HCT116 (cell line): ENCODE data around the gene TCEA2. TPM values are rescaled to one million over a fixed set of nuclear protein-coding genes. Genes with fewer than 3 reads are reported as not detected.

Experiments used
- ATAC-seq: fragments of 200-7000 bp; cut with Tn5 transposase; 2 replicates; pipeline ENCODE4 v1.9.1; 2020; ENCODE audit warnings: mild to moderate bottlenecking, moderate library complexity
- BruUV-seq: library from RNA; stranded (reverse); fragments of 400-500 nt; replicated peaks from 2 replicates; lab custom pipeline; 2021; lab: Mats Ljungman, UMichigan
- CTCF ChIA-PET: fragments of 300-600 bp; sonication (Branson Sonifier 250); formaldehyde crosslinking; loops from one replicate; lab custom pipeline; 2021; ENCODE audit warnings: antibody characterized with exemption; lab: Charles Lee
- POLR2A ChIA-PET: fragments of 300-600, 350-600 bp; sonication (Branson Sonifier 250); formaldehyde crosslinking; loops from one replicate; lab custom pipeline; 2021; ENCODE audit warnings: antibody characterized with exemption; lab: Charles Lee
- RAD21 ChIA-PET, 2 experiments: fragments of 300-600 bp; sonication (Branson Sonifier 250); formaldehyde crosslinking; loops; one replicate each; lab custom pipeline; 2023; ENCODE audit warnings: low total read pairs in 2 of 2; ENCODE audit not compliant: uncharacterized antibody in 2 of 2, unreplicated experiment in 2 of 2, low non-redundant PET in 1 of 2; lab: Charles Lee
- DNase-seq: peaks from one replicate; pipeline ENCODE4 v3.0.0-alpha.2; 2010; ENCODE audit warnings: low read depth, low spot score
- H2AFZ ChIP-seq: fragments of 200-600 bp; shearing (Covaris generic), sonication (generic); 2 replicates; pipeline ENCODE4 v1.6.1; 2017; ENCODE audit warnings: low read depth, mixed run types, mixed read lengths, antibody characterized with exemption, low read length; ENCODE audit not compliant: poor library complexity, severe bottlenecking
- H3K27ac ChIP-seq: 2 replicates; pipeline ENCODE4 v1.5.1; 2012; ENCODE audit warnings: low read depth, low read length
- H3K27me3 ChIP-seq: fragments of 200-600 bp; sonication (generic); 2 replicates; pipeline ENCODE4 v1.6.1; 2016; ENCODE audit warnings: mixed run types, low read length, mixed read lengths; ENCODE audit not compliant: insufficient read depth
- H3K36me3 ChIP-seq, 2 experiments: fragments of 200-500 bp in 1 of 2; fragments of 200-600 bp in 1 of 2; sonication (Bioruptor generic) in 1 of 2; sonication (generic) in 1 of 2; 2 replicates each; pipeline versions ENCODE4 v1.5.1 to v1.6.1; 2014 to 2016; ENCODE audit warnings: low read length in 2 of 2, inconsistent platforms in 1 of 2, mixed read lengths in 1 of 2, mixed run types in 1 of 2; ENCODE audit not compliant: insufficient read depth in 2 of 2, control insufficient read depth in 1 of 2
- H3K4me1 ChIP-seq, 2 experiments: fragments of 200-600 bp in 1 of 2; sonication (generic) in 1 of 2; 2 replicates each; pipeline versions ENCODE4 v1.5.1 to v1.6.1; 2012 to 2017; ENCODE audit warnings: low read length in 2 of 2, inconsistent platforms in 1 of 2, mild to moderate bottlenecking in 1 of 2, mixed read lengths in 1 of 2, mixed run types in 1 of 2, moderate library complexity in 1 of 2; ENCODE audit not compliant: insufficient read depth in 2 of 2, control insufficient read depth in 1 of 2
- H3K4me2 ChIP-seq: fragments of 200-600 bp; sonication (generic); 2 replicates; pipeline ENCODE4 v1.6.1; 2017; ENCODE audit warnings: mixed run types, low read length, mixed read lengths
- H3K4me3 ChIP-seq, 2 experiments: fragments of 200-600 bp in 1 of 2; sonication (generic) in 1 of 2; replicated peaks in 1 of 2; 2 replicates each; pipeline ENCODE4 v1.5.1; 2011 to 2016; ENCODE audit warnings: low read length in 2 of 2, control low read depth in 1 of 2, low read depth in 1 of 2, mild to moderate bottlenecking in 1 of 2, mixed read lengths in 1 of 2, mixed run types in 1 of 2
- H3K79me2 ChIP-seq: fragments of 200-600 bp; sonication (generic); 2 replicates; pipeline ENCODE4 v1.6.1; 2017; ENCODE audit warnings: mild to moderate bottlenecking, mixed run types, low read length, moderate library complexity, mixed read lengths; ENCODE audit not compliant: insufficient read depth
- H3K9ac ChIP-seq: fragments of 200-600 bp; sonication (generic); 2 replicates; pipeline ENCODE4 v1.6.1; 2016; ENCODE audit warnings: low read length, mixed read lengths
- H3K9me2 ChIP-seq: fragments of 200-600 bp; sonication (generic), shearing (Covaris generic); 2 replicates; pipeline ENCODE4 v1.6.1; 2017; ENCODE audit warnings: mixed run types, mild to moderate bottlenecking, moderate library complexity; ENCODE audit not compliant: insufficient read depth
- H3K9me3 ChIP-seq, 2 experiments: fragments of 200-500 bp in 1 of 2; fragments of 200-600 bp in 1 of 2; sonication (Bioruptor generic) in 1 of 2; sonication (generic) in 1 of 2; 2 replicates each; pipeline ENCODE4 v1.6.1; 2014 to 2017; ENCODE audit warnings: low read length in 2 of 2, mixed read lengths in 2 of 2, inconsistent platforms in 1 of 2, low read depth in 1 of 2, mild to moderate bottlenecking in 1 of 2, mixed run types in 1 of 2, moderate library complexity in 1 of 2; ENCODE audit not compliant: control insufficient read depth in 1 of 2, insufficient read depth in 1 of 2
- H4K20me1 ChIP-seq: fragments of 200-600 bp; sonication (generic), shearing (Covaris generic); 2 replicates; pipeline ENCODE4 v1.6.1; 2017; ENCODE audit warnings: mixed run types, mild to moderate bottlenecking, moderate library complexity; ENCODE audit not compliant: insufficient read depth
- CTCF ChIP-seq, 3 experiments: fragments of 200-600 bp in 1 of 3; sonication (generic) in 1 of 3; IDR thresholded peaks in 2 of 3; conservative IDR thresholded peaks in 1 of 3; 2 replicates each; pipeline ENCODE4 v1.5.1; 2012 to 2017; ENCODE audit warnings: low read depth in 2 of 3, low read length in 2 of 3, antibody characterized with exemption in 1 of 3, borderline replicate concordance in 1 of 3, control low read depth in 1 of 3, mild to moderate bottlenecking in 1 of 3, mixed read lengths in 1 of 3, mixed run types in 1 of 3, moderate library complexity in 1 of 3; ENCODE audit not compliant: insufficient read depth in 1 of 3
- SP1 ChIP-seq: IDR thresholded peaks from 2 replicates; pipeline ENCODE4 v1.6.1; 2012; ENCODE audit warnings: low read depth
- YY1 ChIP-seq: IDR thresholded peaks from 2 replicates; pipeline ENCODE4 v1.6.1; 2011; ENCODE audit warnings: low read length, low read depth, moderate library complexity, mild to moderate bottlenecking; ENCODE audit not compliant: insufficient replicate concordance; ENCODE audit errors: extremely low read depth
- intact Hi-C: fragments of 100-400 bp; cut with micrococcal nuclease; formaldehyde crosslinking; loops from 2 replicates; pipeline ENCODE4 v1.10.0; 2022
- total RNA-seq: library from RNA; stranded (reverse); gene quantifications from one replicate; pipeline ENCODE4 v1.2.1, GENCODE V29; 2021; ENCODE audit not compliant: unreplicated experiment
- TF ChIP-seq, protein P1 (sequence below): IDR thresholded peaks from 2 replicates; pipeline ENCODE4 v1.6.1; 2012

Gene TCEA2
- total RNA-seq, 1 experiment from 2014 or later = 29.7 TPM

- no peak overlapping the region for H3K4me2 ChIP-seq
- TF ChIP-seq CTCF (IDR thresholded peaks at IDR 0.05 in 2 of 3, conservative IDR thresholded peaks at IDR 0.05 in 1 of 3; ENCODE audit: borderline replicate concordance in 1 of 3, insufficient read depth in 1 of 3, low read depth in 2 of 3, low read length in 2 of 3) (no peak), YY1 (no peak), SP1 (no peak)
- TF ChIP-seq, protein P1, sequence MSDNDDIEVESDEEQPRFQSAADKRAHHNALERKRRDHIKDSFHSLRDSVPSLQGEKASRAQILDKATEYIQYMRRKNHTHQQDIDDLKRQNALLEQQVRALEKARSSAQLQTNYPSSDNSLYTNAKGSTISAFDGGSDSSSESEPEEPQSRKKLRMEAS = no peak
- TF ChIP-seq, all 23 proteins: peak for 0
- ChIA-PET POLR2A (no interaction called here), RAD21 (no interaction called here), CTCF (no interaction called here)
- H3K9me3 ChIP-seq = no peaks in the 10 kb centered on the region
- no peaks in the 10 kb centered on the region for H3K27me3 ChIP-seq
- intact Hi-C loops = no loop called here
- DNase-seq (no peak), ATAC-seq (no peak)
- H3K36me3 ChIP-seq = peaks cover 11 to 18% of the 10 kb centered on the region in 2 experiments; a peak in 3 of 4 replicates
- no peak overlapping the region for H3K4me3 ChIP-seq
- no peak overlapping the region for H3K27ac ChIP-seq
- no peaks in the 10 kb centered on the region for H3K9me2 ChIP-seq
- no peaks in the 10 kb centered on the region for H3K79me2 ChIP-seq
- no peaks in the 10 kb centered on the region for H4K20me1 ChIP-seq
- BruUV-seq = no TSS peak
- no peaks in the 10 kb centered on the region for H3K4me1 ChIP-seq
- H2AFZ ChIP-seq = no peak overlapping the region
- H3K9ac ChIP-seq = no peak overlapping the region
Observed at GRCh38 chr20:64029293-64030117, 33.5 kb upstream of the TCEA2 start.
